ENCODE results near the gene RNPEPL1.
"Not testable (repeated sequence)": the region's sequence is repeated elsewhere in the genome, so short reads cannot be mapped to it uniquely, and the experiment has no call there.

RNPEPL1 gene

GRCh38 chr2:240604939-240605716 lies 36.8 kb downstream of the RNPEPL1 start:
- DNase-seq (ENCODE audit: low spot score) = no peak

GRCh38 chr2:240605867-240606743 lies 37.8 kb downstream of the RNPEPL1 start:
- DNase-seq (ENCODE audit: low spot score) = no peak

- DNase-seq (ENCODE audit: low spot score) = no peak
These were observed 43.4 kb downstream of the RNPEPL1 start for GRCh38 chr2:240611601-240612210.

- DNase-seq (ENCODE audit: low spot score) = no peak
These were observed 45.5 kb downstream of the RNPEPL1 start for GRCh38 chr2:240613781-240614180.

GRCh38 chr2:240614391-240614790 lies 46.1 kb downstream of the RNPEPL1 start:
- DNase-seq (ENCODE audit: low spot score) = no peak

GRCh38 chr2:240615396-240615795 lies 47.1 kb downstream of the RNPEPL1 start:
- DNase-seq (ENCODE audit: low spot score) = no peak

- no peak for DNase-seq (ENCODE audit: low spot score)
These were observed 47.7 kb downstream of the RNPEPL1 start for GRCh38 chr2:240615820-240616547.

GRCh38 chr2:240616860-240617666 lies 48.8 kb downstream of the RNPEPL1 start:
- not testable (repeated sequence) for DNase-seq (ENCODE audit: low spot score)

- no peak for DNase-seq (ENCODE audit: low spot score)
These were observed 50.5 kb downstream of the RNPEPL1 start for GRCh38 chr2:240618776-240619175.

- DNase-seq (ENCODE audit: low spot score) = no peak
These were observed 51.3 kb downstream of the RNPEPL1 start for GRCh38 chr2:240619506-240620148.

- DNase-seq (ENCODE audit: low spot score) = no peak
These were observed 52.0 kb downstream of the RNPEPL1 start for GRCh38 chr2:240620149-240620731.

- DNase-seq (ENCODE audit: low spot score) = no peak
These were observed 52.6 kb downstream of the RNPEPL1 start for GRCh38 chr2:240620859-240621258.

GRCh38 chr2:240622060-240622411 lies 53.8 kb downstream of the RNPEPL1 start:
- no peak for DNase-seq (ENCODE audit: low spot score)

- DNase-seq (ENCODE audit: low spot score) = no peak
These were observed 54.4 kb downstream of the RNPEPL1 start for GRCh38 chr2:240622531-240623235.

- no peak for DNase-seq (ENCODE audit: low spot score)
These were observed 55.3 kb downstream of the RNPEPL1 start for GRCh38 chr2:240623531-240624010.

GRCh38 chr2:240624011-240624949 lies 56.0 kb downstream of the RNPEPL1 start:
- no peak for DNase-seq (ENCODE audit: low spot score)

GRCh38 chr2:240624950-240625621 lies 56.8 kb downstream of the RNPEPL1 start, which contains the start of gene GPR35:
Gene GPR35 (plus strand): TSS chr2:240625480. CDS start chr2:240629953, 4,473 bp downstream.
- DNase-seq (ENCODE audit: low spot score) = peak; percentile 49

All from AG08396 (cell line).